HepG2 (cell line): ENCODE results near the gene BIRC5. TPM values are rescaled to one million over a fixed set of nuclear protein-coding genes. Genes with fewer than 3 reads are reported as not detected.

Experiments used
- ATF1 ChIP-seq: IDR thresholded peaks from 2 replicates; pipeline ENCODE4 v1.6.1; 2016; ENCODE audit warnings: mild to moderate bottlenecking, control low read depth
- JUN ChIP-seq: sonication (generic); formaldehyde crosslinking; IDR thresholded peaks from 2 replicates; pipeline ENCODE4 v1.4.0; 2020; ENCODE audit warnings: mild to moderate bottlenecking, missing genetic modification reagents
- KDM6A ChIP-seq: IDR thresholded peaks from 2 replicates; pipeline ENCODE4 v1.6.1; 2016; ENCODE audit warnings: low read depth
- KMT2A ChIP-seq: sonication (generic); formaldehyde crosslinking; IDR thresholded peaks from 2 replicates; pipeline ENCODE4 v1.4.0; 2020; ENCODE audit warnings: missing genetic modification reagents
- LCORL ChIP-seq, 2 experiments: fragments of 450-650 bp in 1 of 2; sonication (generic) in 1 of 2; formaldehyde crosslinking in 1 of 2; IDR thresholded peaks; 2 replicates each; pipeline versions ENCODE4 v1.5.0 to v1.6.1; 2017 to 2020; ENCODE audit warnings: antibody characterized with exemption in 1 of 2, missing genetic modification reagents in 1 of 2
- MAFF ChIP-seq: IDR thresholded peaks from 2 replicates; pipeline ENCODE4 v1.6.1; 2011; ENCODE audit warnings: low read depth, low read length, improper control_type of control experiment
- MEIS2 ChIP-seq: sonication (generic); formaldehyde crosslinking; IDR thresholded peaks from 2 replicates; pipeline ENCODE4 v1.9.0; 2021; ENCODE audit warnings: mild to moderate bottlenecking, missing genetic modification reagents
- MTF2 ChIP-seq: sonication (generic); formaldehyde crosslinking; IDR thresholded peaks from 2 replicates; pipeline ENCODE4 v1.5.0; 2020; ENCODE audit warnings: missing genetic modification reagents, borderline replicate concordance
- SUZ12 ChIP-seq: fragments of 150-350 bp; IDR thresholded peaks from 2 replicates; pipeline ENCODE4 v1.6.1; 2014; ENCODE audit warnings: low read depth, low read length
- TP53 ChIP-seq: sonication (generic); formaldehyde crosslinking; conservative IDR thresholded peaks from 2 replicates; pipeline ENCODE4 v1.4.0; 2020; ENCODE audit warnings: missing genetic modification reagents
- ZFY ChIP-seq: sonication (generic); formaldehyde crosslinking; IDR thresholded peaks from 2 replicates; pipeline ENCODE4 v1.4.0; 2020; ENCODE audit warnings: missing genetic modification reagents
- ZNF121 ChIP-seq: sonication (generic); formaldehyde crosslinking; IDR thresholded peaks from 2 replicates; pipeline ENCODE4 v1.5.0; 2020; ENCODE audit warnings: mild to moderate bottlenecking, missing genetic modification reagents
- ZNF253 ChIP-seq: sonication (generic); formaldehyde crosslinking; IDR thresholded peaks from 2 replicates; pipeline ENCODE4 v1.8.0; 2022; ENCODE audit warnings: mild to moderate bottlenecking, missing genetic modification reagents, borderline replicate concordance
- ZNF337 ChIP-seq: sonication (generic); formaldehyde crosslinking; IDR thresholded peaks from 2 replicates; pipeline ENCODE4 v1.5.1; 2020; ENCODE audit warnings: missing genetic modification reagents, low read depth, mild to moderate bottlenecking, borderline replicate concordance
- ZNF556 ChIP-seq: sonication (generic); formaldehyde crosslinking; IDR thresholded peaks from 2 replicates; pipeline ENCODE4 v1.4.0; 2020; ENCODE audit warnings: mild to moderate bottlenecking, missing genetic modification reagents, borderline replicate concordance
- ZNF558 ChIP-seq: sonication (generic); formaldehyde crosslinking; IDR thresholded peaks from 2 replicates; pipeline ENCODE4 v1.9.0; 2022; ENCODE audit warnings: mild to moderate bottlenecking, missing genetic modification reagents, borderline replicate concordance
- ZNF777 ChIP-seq: sonication (generic); formaldehyde crosslinking; IDR thresholded peaks from 2 replicates; pipeline ENCODE4 v1.4.0; 2020; ENCODE audit warnings: missing genetic modification reagents
- polyA plus RNA-seq, 8 experiments: library from polyadenylated mRNA; depleted of rRNA in 3 of 8; stranded (reverse) in 7 of 8; unstranded in 1 of 8; fragments of >200 nt; fragmentation: Illumina TruSeq in 4 of 8; extraction: Trizol in 4 of 8; gene quantifications; 2 replicates each; pipeline versions ENCODE4 v1.2.1 to v1.2.3, GENCODE V29; 2011 to 2016; ENCODE audit warnings: low read depth in 4 of 8, missing spikeins in 1 of 8, mixed read lengths in 1 of 8; ENCODE audit not compliant: insufficient read depth in 1 of 8
- total RNA-seq, 5 experiments: library from RNA; depleted of rRNA; stranded (reverse); fragments of >200 nt; fragmentation: Illumina TruSeq; extraction: Trizol; gene quantifications; 2 replicates each; pipeline ENCODE4 v1.2.3, GENCODE V29; 2016; ENCODE audit warnings: low read depth in 1 of 5
- TF ChIP-seq, protein P1 (sequence below): sonication (generic); formaldehyde crosslinking; IDR thresholded peaks from 2 replicates; pipeline ENCODE4 v1.4.0; 2020; ENCODE audit warnings: missing genetic modification reagents
- TF ChIP-seq, protein P2 (sequence below): IDR thresholded peaks from 2 replicates; pipeline ENCODE4 v1.6.1; 2016; ENCODE audit warnings: low read depth, borderline replicate concordance
- TF ChIP-seq, protein P3 (sequence below): sonication (generic); formaldehyde crosslinking; IDR thresholded peaks from 2 replicates; pipeline ENCODE4 v1.4.0; 2020; ENCODE audit warnings: missing genetic modification reagents, borderline replicate concordance
- TF ChIP-seq, protein P4 (sequence below): sonication (generic); formaldehyde crosslinking; IDR thresholded peaks from 2 replicates; pipeline ENCODE4 v1.8.0; 2022; ENCODE audit warnings: mild to moderate bottlenecking, missing genetic modification reagents, borderline replicate concordance
- TF ChIP-seq, protein P5 (sequence below): IDR thresholded peaks from 2 replicates; pipeline ENCODE4 v1.6.1; 2016
- TF ChIP-seq, protein P6 (sequence below): sonication (generic); formaldehyde crosslinking; IDR thresholded peaks from 2 replicates; pipeline ENCODE4 v1.8.1; 2023; ENCODE audit warnings: mild to moderate bottlenecking, missing genetic modification reagents

BIRC5 gene
- total and polyA plus RNA-seq, 2 of the 13 experiments (the other 11 are each of a cell fraction or from before 2014, with no cell fraction given): 30.3 to 135 TPM

DNA sequence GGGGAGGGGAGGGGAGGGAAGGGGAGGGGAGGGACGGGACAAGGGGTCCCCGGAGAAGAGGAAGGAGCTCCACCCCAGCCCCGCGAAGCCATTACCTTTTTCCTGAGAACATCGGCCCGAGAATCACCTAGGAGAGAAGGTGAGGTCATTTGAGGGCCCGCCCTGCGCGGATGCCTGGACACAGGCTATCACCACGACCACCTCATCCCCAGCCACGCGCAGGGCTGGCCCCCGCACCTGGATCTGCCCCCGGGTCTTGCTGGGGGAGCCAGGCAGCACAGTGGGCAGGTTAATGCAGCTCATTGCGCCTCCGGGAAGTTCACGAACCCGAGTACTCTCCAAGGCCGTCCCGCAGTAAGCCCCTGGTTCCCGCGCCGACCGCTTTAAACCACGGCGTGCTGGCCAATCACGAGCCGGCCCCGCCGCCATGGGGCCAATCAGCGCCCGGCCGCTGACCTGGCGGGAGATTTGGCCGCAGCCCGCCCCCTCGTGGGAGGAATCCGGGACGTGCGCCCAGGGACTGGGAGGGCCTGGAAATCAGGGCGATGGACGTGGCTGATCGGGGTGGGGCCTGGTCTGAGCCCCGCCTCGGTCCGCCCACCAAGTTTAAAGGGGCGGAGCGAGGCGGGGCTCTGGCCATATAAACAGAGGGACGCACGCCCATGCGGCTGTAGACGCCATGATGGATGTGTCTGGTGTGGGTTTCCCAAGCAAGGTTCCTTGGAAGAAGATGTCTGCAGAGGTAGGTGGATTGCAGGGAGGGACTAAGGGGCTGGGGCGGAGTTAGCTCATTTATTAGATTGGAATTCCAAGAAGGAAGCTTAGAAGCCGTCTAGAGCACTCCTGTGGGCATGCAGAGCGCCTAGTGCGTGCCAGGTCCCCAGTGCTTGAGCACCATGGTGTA lies 27.1 kb upstream of the BIRC5 start, which contains the start of the genes AFMID and TK1 (continued):
- TF ChIP-seq, protein P1, sequence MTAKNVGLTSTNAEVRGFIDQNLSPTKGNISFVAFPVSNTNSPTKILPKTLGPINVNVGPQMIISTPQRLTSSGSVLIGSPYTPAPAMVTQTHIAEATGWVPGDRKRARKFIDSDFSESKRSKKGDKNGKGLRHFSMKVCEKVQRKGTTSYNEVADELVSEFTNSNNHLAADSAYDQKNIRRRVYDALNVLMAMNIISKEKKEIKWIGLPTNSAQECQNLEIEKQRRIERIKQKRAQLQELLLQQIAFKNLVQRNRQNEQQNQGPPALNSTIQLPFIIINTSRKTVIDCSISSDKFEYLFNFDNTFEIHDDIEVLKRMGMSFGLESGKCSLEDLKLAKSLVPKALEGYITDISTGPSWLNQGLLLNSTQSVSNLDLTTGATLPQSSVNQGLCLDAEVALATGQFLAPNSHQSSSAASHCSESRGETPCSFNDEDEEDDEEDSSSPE (CRISPR knock-in tag): peak; percentile 100
- TF ChIP-seq, protein P2, sequence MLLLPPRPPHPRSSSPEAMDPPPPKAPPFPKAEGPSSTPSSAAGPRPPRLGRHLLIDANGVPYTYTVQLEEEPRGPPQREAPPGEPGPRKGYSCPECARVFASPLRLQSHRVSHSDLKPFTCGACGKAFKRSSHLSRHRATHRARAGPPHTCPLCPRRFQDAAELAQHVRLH: peak; percentile 53; the same call in 1 of the 2 replicates
- 0 out of 2 replicates have a peak, but pooled peaks have one; percentile 66 for TF ChIP-seq TP53 (CRISPR knock-in tag)
- TF ChIP-seq ZNF556 (CRISPR knock-in tag): no peak
- no peak for TF ChIP-seq SUZ12
- TF ChIP-seq, protein P3, sequence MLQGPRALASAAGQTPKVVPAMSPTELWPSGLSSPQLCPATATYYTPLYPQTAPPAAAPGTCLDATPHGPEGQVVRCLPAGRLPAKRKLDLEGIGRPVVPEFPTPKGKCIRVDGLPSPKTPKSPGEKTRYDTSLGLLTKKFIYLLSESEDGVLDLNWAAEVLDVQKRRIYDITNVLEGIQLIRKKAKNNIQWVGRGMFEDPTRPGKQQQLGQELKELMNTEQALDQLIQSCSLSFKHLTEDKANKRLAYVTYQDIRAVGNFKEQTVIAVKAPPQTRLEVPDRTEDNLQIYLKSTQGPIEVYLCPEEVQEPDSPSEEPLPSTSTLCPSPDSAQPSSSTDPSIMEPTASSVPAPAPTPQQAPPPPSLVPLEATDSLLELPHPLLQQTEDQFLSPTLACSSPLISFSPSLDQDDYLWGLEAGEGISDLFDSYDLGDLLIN (CRISPR knock-in tag): peak; percentile 97
- peak; percentile 79 for TF ChIP-seq ZFY (CRISPR knock-in tag)
- no peak for TF ChIP-seq MAFF
- peak; percentile 12; the same call in 1 of the 2 replicates for TF ChIP-seq ZNF121 (CRISPR knock-in tag)
- no peak; the same call in 1 of the 2 replicates for TF ChIP-seq MTF2 (CRISPR knock-in tag)
- peak; percentile 57; the same call in 1 of the 2 replicates for TF ChIP-seq MEIS2 (CRISPR knock-in tag)
- no peak for TF ChIP-seq ZNF558 (CRISPR knock-in tag)
- TF ChIP-seq, protein P4, sequence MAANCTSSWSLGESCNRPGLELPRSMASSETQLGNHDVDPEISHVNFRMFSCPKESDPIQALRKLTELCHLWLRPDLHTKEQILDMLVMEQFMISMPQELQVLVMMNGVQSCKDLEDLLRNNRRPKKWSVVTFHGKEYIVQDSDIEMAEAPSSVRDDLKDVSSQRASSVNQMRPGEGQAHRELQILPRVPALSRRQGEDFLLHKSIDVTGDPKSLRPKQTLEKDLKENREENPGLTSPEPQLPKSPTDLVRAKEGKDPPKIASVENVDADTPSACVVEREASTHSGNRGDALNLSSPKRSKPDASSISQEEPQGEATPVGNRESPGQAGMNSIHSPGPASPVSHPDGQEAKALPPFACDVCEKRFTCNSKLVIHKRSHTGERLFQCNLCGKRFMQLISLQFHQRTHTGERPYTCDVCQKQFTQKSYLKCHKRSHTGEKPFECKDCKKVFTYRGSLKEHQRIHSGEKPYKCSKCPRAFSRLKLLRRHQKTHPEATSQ (CRISPR knock-in tag): peak; percentile 100
- TF ChIP-seq, protein P5, sequence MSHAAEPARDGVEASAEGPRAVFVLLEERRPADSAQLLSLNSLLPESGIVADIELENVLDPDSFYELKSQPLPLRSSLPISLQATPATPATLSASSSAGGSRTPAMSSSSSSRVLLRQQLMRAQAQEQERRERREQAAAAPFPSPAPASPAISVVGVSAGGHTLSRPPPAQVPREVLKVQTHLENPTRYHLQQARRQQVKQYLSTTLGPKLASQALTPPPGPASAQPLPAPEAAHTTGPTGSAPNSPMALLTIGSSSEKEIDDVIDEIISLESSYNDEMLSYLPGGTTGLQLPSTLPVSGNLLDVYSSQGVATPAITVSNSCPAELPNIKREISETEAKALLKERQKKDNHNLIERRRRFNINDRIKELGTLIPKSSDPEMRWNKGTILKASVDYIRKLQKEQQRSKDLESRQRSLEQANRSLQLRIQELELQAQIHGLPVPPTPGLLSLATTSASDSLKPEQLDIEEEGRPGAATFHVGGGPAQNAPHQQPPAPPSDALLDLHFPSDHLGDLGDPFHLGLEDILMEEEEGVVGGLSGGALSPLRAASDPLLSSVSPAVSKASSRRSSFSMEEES (CRISPR knock-in tag): peak; percentile 81
- TF ChIP-seq ZNF337 (CRISPR knock-in tag): peak; percentile 86
- peak; percentile 99 for TF ChIP-seq ZNF253 (CRISPR knock-in tag)
- TF ChIP-seq LCORL (IDR thresholded peaks at IDR 0.05): no peak
- peak; percentile 92 for TF ChIP-seq LCORL (CRISPR knock-in tag; IDR thresholded peaks at IDR 0.05)
- TF ChIP-seq JUN: peak; percentile 28; the same call in 1 of the 2 replicates
- TF ChIP-seq ATF1 (CRISPR knock-in tag): no peak
- TF ChIP-seq, protein P6, sequence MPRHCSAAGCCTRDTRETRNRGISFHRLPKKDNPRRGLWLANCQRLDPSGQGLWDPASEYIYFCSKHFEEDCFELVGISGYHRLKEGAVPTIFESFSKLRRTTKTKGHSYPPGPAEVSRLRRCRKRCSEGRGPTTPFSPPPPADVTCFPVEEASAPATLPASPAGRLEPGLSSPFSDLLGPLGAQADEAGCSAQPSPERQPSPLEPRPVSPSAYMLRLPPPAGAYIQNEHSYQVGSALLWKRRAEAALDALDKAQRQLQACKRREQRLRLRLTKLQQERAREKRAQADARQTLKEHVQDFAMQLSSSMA (CRISPR knock-in tag): peak; percentile 98
- TF ChIP-seq KMT2A (CRISPR knock-in tag): peak; percentile 53; the same call in 1 of the 2 replicates
- TF ChIP-seq ZNF777 (CRISPR knock-in tag): peak; percentile 72
- no peak for TF ChIP-seq KDM6A (CRISPR knock-in tag)
